Lower leg skin (tissue), 4 donors: ENCODE data around the gene USP2. TPM values are rescaled to one million over a fixed set of nuclear protein-coding genes. Genes with fewer than 3 reads are reported as not detected.

Source experiments
- DNase-seq, 2 donors: peaks; one replicate each; pipeline ENCODE4 v3.0.0-alpha.2; 2019; ENCODE audit warnings: low spot score in 2 of 2
- H3K4me3 ChIP-seq: fragments of 200-600 bp; sonication (generic); 2 replicates; pipeline ENCODE4 v1.5.1; 2017; ENCODE audit warnings: mild to moderate bottlenecking, low read depth; ENCODE audit not compliant: poor library complexity, severe bottlenecking
- CTCF ChIP-seq, 3 donors: fragments of 450-650 bp; IDR thresholded peaks; one replicate each; pipeline ENCODE4 v1.5.1; 2016; ENCODE audit warnings: antibody characterized with exemption in 3 of 3, mild to moderate bottlenecking in 3 of 3, moderate library complexity in 2 of 3
- POLR2A ChIP-seq, 2 donors: fragments of 450-650 bp; IDR thresholded peaks; one replicate each; pipeline ENCODE4 v1.6.1; 2016 to 2017; ENCODE audit warnings: antibody characterized with exemption in 2 of 2, mild to moderate bottlenecking in 1 of 2, moderate library complexity in 1 of 2
- whole genome bisulfite sequencing, 2 donors: methylation state at CpG; one replicate each; pipeline ENCODE4 v1.1.5; 2018; 5-methylcytosine and 5-hydroxymethylcytosine counted together
- intact Hi-C: fragments of 100-400 bp; cut with DNase I; formaldehyde crosslinking; loops from one replicate; pipeline ENCODE4 v1.15.0; 2023; ENCODE audit warnings: low total_unique reads
- total RNA-seq, 4 donors: library from RNA; depleted of rRNA; stranded (reverse); fragments of >200 nt; gene quantifications; one replicate each; pipeline ENCODE4 v1.1.0, GENCODE V29; 2016

The USP2 gene
- total RNA-seq = 10 to 100 TPM; 15.0 to 35.6 (median 18.1) TPM

GRCh38 chr11:119381181-119381988 is at the start of gene USP2:
TSS of gene USP2 (minus strand) at chr11:119381690. CDS start at chr11:119373480, 8,210 bp downstream.
- peak within 1 kb of the TSS; percentile 17 for H3K4me3 ChIP-seq
- DNase-seq = peak; percentile 96 to 99
- WGBS, 2 donors = 0 to 1% methylated on average over 41 to 46 of the region's 54 CpGs
- intact Hi-C loops = no loop called here
- peak in 1 of 3 donors; percentile 80 for TF ChIP-seq CTCF (IDR thresholded peaks at IDR 0.05)
- TF ChIP-seq POLR2A (IDR thresholded peaks at IDR 0.05) = no peak

GRCh38 chr11:119427279-119427678 is 45.8 kb upstream of the USP2 start:
- TF ChIP-seq POLR2A (IDR thresholded peaks at IDR 0.05) = no peak
- no peak for TF ChIP-seq CTCF (IDR thresholded peaks at IDR 0.05)
- DNase-seq = no peak
- WGBS, 2 donors = 68 to 79% methylated on average over 5 of the region's 5 CpGs
- no peak overlapping the region for H3K4me3 ChIP-seq
- intact Hi-C loops = no loop called here

- intact Hi-C loops = no loop called here
- H3K4me3 ChIP-seq = no peak overlapping the region
- WGBS, 2 donors = 55 to 65% methylated on average over 4 of the region's 4 CpGs
- DNase-seq = no peak
- no peak for TF ChIP-seq POLR2A (IDR thresholded peaks at IDR 0.05)
- TF ChIP-seq CTCF (IDR thresholded peaks at IDR 0.05) = no peak
These were observed 44.7 kb upstream of the USP2 start for GRCh38 chr11:119426142-119426541.

- DNase-seq = no peak
- no peak for TF ChIP-seq CTCF (IDR thresholded peaks at IDR 0.05)
- no peak for TF ChIP-seq POLR2A (IDR thresholded peaks at IDR 0.05)
- intact Hi-C loops = no loop called here
- H3K4me3 ChIP-seq = no peak overlapping the region
- 91 to 94% methylated on average over 2 of the region's 2 CpGs for WGBS, 2 donors
These were observed 43.3 kb upstream of the USP2 start for GRCh38 chr11:119424775-119425174.

GRCh38 chr11:119424276-119424675 is 42.8 kb upstream of the USP2 start:
- WGBS, 2 donors = 76 to 86% methylated on average over 3 of the region's 3 CpGs
- intact Hi-C loops = no loop called here
- no peak for DNase-seq
- no peak overlapping the region for H3K4me3 ChIP-seq
- no peak for TF ChIP-seq CTCF (IDR thresholded peaks at IDR 0.05)
- TF ChIP-seq POLR2A (IDR thresholded peaks at IDR 0.05) = no peak
